ENCODE results near the gene COPS6.

COPS6 gene

DNA sequence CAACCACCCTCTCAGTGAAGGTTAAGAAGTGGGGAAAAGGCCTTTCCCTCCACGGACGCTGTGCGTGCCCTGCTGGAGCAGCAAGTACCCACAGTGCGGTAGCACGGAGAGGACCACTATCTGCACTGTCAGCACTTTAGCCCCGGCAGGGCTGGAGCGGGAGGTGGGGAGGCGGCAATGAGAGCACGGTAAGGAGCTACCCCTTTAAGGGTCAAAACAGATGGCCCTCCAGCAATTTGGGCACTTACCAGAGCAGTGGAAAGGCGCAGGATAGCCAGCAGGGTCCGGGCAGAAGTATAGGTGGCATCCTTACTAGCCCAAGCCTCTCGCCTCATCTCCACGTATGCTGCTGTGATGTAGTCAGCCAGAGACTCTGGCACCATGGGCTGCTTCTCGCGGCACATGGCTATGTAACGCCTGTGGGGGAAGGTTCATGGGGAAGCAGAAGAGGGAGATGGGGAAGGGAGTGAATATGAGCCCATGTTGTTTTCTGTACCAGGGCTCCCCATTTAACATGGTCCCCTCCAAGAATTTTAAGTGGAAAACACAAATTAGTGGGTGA is 5.2 kb downstream of the COPS6 start:
- FAIRE-seq: no peak
- TF ChIP-seq, protein P1, sequence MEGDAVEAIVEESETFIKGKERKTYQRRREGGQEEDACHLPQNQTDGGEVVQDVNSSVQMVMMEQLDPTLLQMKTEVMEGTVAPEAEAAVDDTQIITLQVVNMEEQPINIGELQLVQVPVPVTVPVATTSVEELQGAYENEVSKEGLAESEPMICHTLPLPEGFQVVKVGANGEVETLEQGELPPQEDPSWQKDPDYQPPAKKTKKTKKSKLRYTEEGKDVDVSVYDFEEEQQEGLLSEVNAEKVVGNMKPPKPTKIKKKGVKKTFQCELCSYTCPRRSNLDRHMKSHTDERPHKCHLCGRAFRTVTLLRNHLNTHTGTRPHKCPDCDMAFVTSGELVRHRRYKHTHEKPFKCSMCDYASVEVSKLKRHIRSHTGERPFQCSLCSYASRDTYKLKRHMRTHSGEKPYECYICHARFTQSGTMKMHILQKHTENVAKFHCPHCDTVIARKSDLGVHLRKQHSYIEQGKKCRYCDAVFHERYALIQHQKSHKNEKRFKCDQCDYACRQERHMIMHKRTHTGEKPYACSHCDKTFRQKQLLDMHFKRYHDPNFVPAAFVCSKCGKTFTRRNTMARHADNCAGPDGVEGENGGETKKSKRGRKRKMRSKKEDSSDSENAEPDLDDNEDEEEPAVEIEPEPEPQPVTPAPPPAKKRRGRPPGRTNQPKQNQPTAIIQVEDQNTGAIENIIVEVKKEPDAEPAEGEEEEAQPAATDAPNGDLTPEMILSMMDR (IDR thresholded peaks at IDR 0.05; ENCODE audit: insufficient read depth, missing control alignments): no peak
- DNase-seq (ENCODE audit: insufficient read length, low spot score): no peak

DNA sequence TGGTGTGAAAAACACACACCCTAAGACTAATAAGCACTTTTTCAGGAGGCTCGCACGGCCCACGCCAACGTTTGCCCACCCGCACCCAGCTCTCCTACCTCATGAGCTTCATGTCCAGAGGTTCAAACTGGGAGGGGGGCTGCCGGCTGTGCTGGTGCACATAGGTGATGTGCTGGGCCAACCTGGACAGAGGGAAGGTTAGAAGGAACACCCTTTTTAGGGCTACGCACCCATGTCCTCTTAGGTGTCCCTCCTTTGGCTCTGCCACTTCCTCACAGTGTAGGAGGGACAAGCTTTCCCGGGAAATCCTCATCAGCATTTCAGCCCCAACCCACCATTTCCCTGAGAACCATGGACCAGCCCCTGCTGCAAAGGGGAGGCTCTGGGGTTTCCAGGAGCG is 6.5 kb downstream of the COPS6 start:
- TF ChIP-seq, protein P1 (IDR thresholded peaks at IDR 0.05; ENCODE audit: insufficient read depth, missing control alignments): no peak
- FAIRE-seq: no peak
- no peak for DNase-seq (ENCODE audit: insufficient read length, low spot score)

DNA sequence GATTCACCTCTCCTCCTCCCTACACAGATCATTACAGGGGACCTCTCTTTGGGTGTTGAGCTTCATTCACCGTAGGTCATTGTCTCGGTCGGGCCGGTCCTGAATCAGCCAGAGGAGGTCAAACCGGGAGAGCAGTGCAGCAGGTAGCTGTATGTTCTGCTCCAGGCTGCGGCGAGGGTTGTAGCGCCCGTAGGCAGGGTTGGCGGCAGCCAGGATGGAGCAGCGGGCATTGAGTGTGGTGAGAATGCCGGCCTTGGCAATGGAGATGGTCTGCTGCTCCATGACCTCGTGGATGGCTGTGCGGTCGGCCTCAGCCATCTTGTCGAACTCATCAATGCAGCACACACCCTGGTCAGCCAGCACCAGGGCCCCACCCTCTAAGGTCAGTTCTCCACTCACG is 6.9 kb downstream of the COPS6 start:
- FAIRE-seq (no peak), DNase-seq (ENCODE audit: insufficient read length, low spot score) (no peak)
- TF ChIP-seq, protein P1 (IDR thresholded peaks at IDR 0.05; ENCODE audit: insufficient read depth, missing control alignments): no peak

DNA sequence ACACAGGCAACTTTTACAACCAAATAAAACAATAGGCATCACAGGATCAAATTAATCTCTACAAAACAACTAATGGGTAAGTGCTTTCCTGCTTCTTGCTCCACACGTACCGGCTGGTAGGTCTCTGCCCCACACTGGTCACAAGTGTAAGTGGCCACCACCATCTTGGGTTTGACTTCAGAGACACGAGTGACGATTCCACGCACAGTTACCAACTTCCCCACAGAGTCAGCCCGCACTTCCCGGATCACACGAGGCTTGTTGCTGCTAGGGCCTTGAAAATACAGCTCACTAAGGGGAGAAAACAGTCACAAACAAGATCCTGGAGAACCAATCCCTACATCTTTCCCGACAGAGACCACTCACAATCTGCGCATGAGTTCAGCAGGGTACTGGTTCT is 10.1 kb downstream of the COPS6 start:
- TF ChIP-seq, protein P1 (IDR thresholded peaks at IDR 0.05; ENCODE audit: insufficient read depth, missing control alignments): no peak
- no peak for FAIRE-seq
- no peak for DNase-seq (ENCODE audit: insufficient read length, low spot score)

DNA sequence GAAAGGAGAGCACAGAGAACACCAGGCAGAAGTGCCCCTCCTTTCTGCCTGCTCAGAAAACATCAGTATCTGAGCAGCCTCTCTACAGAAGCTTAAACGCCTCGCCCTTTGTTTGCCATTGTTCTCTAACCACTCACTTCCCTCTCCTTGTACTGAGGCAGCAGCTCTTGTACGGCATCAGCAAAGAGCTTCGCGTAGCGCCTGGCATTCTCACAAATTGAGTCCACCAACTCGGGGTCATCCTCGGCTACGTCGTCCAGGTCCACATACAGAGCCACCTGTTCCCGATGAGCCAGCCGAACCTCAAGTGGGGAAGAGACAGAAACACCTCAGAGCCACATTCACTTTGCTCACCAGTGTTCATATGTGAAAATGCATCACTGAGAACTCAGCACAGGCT is 10.7 kb downstream of the COPS6 start:
- no peak for DNase-seq (ENCODE audit: insufficient read length, low spot score)

DNA sequence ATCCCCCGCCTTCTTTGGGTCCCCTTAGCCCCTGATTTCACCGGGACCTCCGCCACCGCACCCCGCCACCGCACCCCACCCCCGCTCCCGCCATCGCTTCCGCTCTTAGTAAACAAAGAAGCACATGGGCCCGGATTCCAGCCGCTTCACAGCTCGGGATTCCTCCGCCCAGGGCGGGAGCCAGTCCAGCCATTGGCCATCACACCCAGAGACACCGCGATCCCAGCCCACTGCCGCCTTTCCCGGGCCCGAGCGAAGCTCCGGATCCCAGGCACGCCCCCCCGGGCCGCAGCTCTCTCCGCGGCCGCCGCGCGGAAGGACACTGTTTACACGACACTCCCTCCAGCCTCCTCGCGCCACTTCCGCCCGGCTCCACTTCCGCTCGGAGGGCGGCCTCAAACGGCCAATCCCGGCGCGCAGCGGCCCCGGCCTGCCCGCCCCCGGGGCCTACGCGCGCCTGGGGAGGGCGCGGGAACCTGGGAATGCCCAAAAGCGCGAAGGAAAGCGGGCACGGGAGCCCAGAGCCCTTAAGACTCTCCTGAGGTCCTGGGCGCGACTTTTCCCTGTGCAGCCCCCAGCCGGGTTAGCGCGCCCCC is 11.7 kb downstream of the COPS6 start:
- FAIRE-seq: no peak
- peak; percentile 81 for DNase-seq (ENCODE audit: insufficient read length, low spot score)
- TF ChIP-seq, protein P1 (IDR thresholded peaks at IDR 0.05; ENCODE audit: insufficient read depth, missing control alignments): no peak

More for the DNA sequence above, 10.7 kb downstream of the COPS6 start:
- TF ChIP-seq, protein P1 (IDR thresholded peaks at IDR 0.05; ENCODE audit: insufficient read depth, missing control alignments): no peak
- no peak for FAIRE-seq

All from D721Med (cell line).